H1 (cell line): Measurements from ENCODE around the gene UNC13C. TPM values are rescaled to one million over a fixed set of nuclear protein-coding genes. Genes with fewer than 3 reads are reported as not detected.

Experiments
- CTCF ChIA-PET: fragments of 300-600 bp; sonication (Branson Sonifier 250); formaldehyde crosslinking; loops from one replicate; lab custom pipeline; 2021; ENCODE audit not compliant: partially characterized antibody; lab: Charles Lee
- POLR2A ChIA-PET: fragments of 300-600 bp; sonication (Branson Sonifier 250); formaldehyde crosslinking; loops from one replicate; lab custom pipeline; 2021; ENCODE audit warnings: inconsistent platforms; ENCODE audit not compliant: partially characterized antibody; lab: Charles Lee
- DNase-seq, 2 experiments: peaks; one replicate each; pipeline versions ENCODE4 v3.0.0 to v3.0.0-alpha.2; 2010 to 2022; ENCODE audit warnings: low spot score in 2 of 2, low read depth in 1 of 2, mixed read lengths in 1 of 2
- FAIRE-seq: peaks from 2 replicates; lab custom pipeline; 2011; peaks lifted over from hg19 to GRCh38; lab: Jason Lieb, UNC
- H2AFZ ChIP-seq: 2 replicates; pipeline ENCODE4 v1.8.1; 2012; ENCODE audit warnings: low read length, inconsistent platforms
- H2AK5ac ChIP-seq: 2 replicates; pipeline ENCODE4 v1.6.1; 2013; ENCODE audit warnings: low read depth, low read length
- H2BK120ac ChIP-seq: replicated peaks from 2 replicates; pipeline ENCODE3; 2013; ENCODE audit warnings: low read depth, low read length, inconsistent platforms
- H2BK12ac ChIP-seq: 2 replicates; pipeline ENCODE4 v1.6.1; 2013; ENCODE audit warnings: low read depth, low read length
- H2BK15ac ChIP-seq: 2 replicates; pipeline ENCODE4 v1.6.1; 2013; ENCODE audit warnings: low read length
- H2BK20ac ChIP-seq: 2 replicates; pipeline ENCODE4 v1.6.1; 2013; ENCODE audit warnings: low read length
- H2BK5ac ChIP-seq: 2 replicates; pipeline ENCODE4 v1.6.1; 2013; ENCODE audit warnings: low read depth, low read length
- H3K14ac ChIP-seq: 2 replicates; pipeline ENCODE4 v1.6.1; 2013; ENCODE audit warnings: inconsistent platforms; ENCODE audit not compliant: insufficient read length
- H3K18ac ChIP-seq: 2 replicates; pipeline ENCODE4 v1.6.1; 2013; ENCODE audit warnings: low read length; ENCODE audit errors: extremely low read depth
- H3K23ac ChIP-seq: 2 replicates; pipeline ENCODE4 v1.6.1; 2013; ENCODE audit warnings: inconsistent platforms; ENCODE audit not compliant: insufficient read length
- H3K23me2 ChIP-seq: 2 replicates; pipeline ENCODE4 v1.6.1; 2013; ENCODE audit warnings: low read depth, low read length
- H3K27ac ChIP-seq: 2 replicates; pipeline ENCODE4 v1.6.1; 2011; ENCODE audit warnings: low read depth, low read length, inconsistent platforms
- H3K27me3 ChIP-seq, 4 experiments: replicated peaks in 1 of 4; 1 replicate in 1 of 4; 2 replicates in 3 of 4; pipeline versions ENCODE4 v1.6.1 to v1.8.1; 2011 to 2013; ENCODE audit warnings: low read length in 3 of 4, mild to moderate bottlenecking in 3 of 4, inconsistent platforms in 2 of 4, mixed read lengths in 2 of 4, moderate library complexity in 1 of 4; ENCODE audit not compliant: control insufficient read depth in 3 of 4, insufficient read depth in 3 of 4; ENCODE audit errors: extremely low read depth in 1 of 4
- H3K36me3 ChIP-seq, 4 experiments: 2 replicates each; pipeline versions ENCODE4 v1.6.1 to v1.8.1; 2011 to 2013; ENCODE audit warnings: mild to moderate bottlenecking in 4 of 4, low read length in 3 of 4, moderate library complexity in 2 of 4, control low read depth in 1 of 4, inconsistent platforms in 1 of 4; ENCODE audit not compliant: insufficient read depth in 4 of 4, control insufficient read depth in 2 of 4
- H3K4ac ChIP-seq: replicated peaks from 2 replicates; pipeline ENCODE3; 2013; ENCODE audit warnings: low read length, low read depth, mixed read lengths, inconsistent platforms; ENCODE audit not compliant: insufficient read length
- H3K4me1 ChIP-seq, 4 experiments: replicated peaks in 1 of 4; 1 replicate in 1 of 4; 2 replicates in 3 of 4; pipeline versions ENCODE4 v1.6.1 to v1.8.1; 2011 to 2013; ENCODE audit warnings: low read length in 3 of 4, inconsistent platforms in 2 of 4, mixed read lengths in 1 of 4; ENCODE audit not compliant: insufficient read depth in 4 of 4, control insufficient read depth in 3 of 4
- H3K4me2 ChIP-seq, 2 experiments: 2 replicates each; pipeline versions ENCODE4 v1.6.1 to v1.8.1; 2011 to 2013; ENCODE audit warnings: low read depth in 2 of 2, low read length in 2 of 2, control low read depth in 1 of 2, inconsistent platforms in 1 of 2, mild to moderate bottlenecking in 1 of 2; ENCODE audit not compliant: insufficient read depth in 1 of 2
- H3K4me3 ChIP-seq, 4 experiments: fragments of 200-600, 300-600 bp in 1 of 4; sonication (generic), shearing (Covaris generic), sonication (Bioruptor Twin) in 1 of 4; 2 replicates each; pipeline versions ENCODE4 v1.5.1 to v1.8.1; 2011 to 2016; ENCODE audit warnings: low read length in 4 of 4, low read depth in 3 of 4, control low read depth in 2 of 4, inconsistent platforms in 2 of 4, mild to moderate bottlenecking in 2 of 4, mixed read lengths in 1 of 4, moderate library complexity in 1 of 4; ENCODE audit not compliant: insufficient read depth in 2 of 4; ENCODE audit errors: extremely low read depth in 1 of 4
- H3K56ac ChIP-seq: replicated peaks from 2 replicates; pipeline ENCODE3; 2013; ENCODE audit warnings: low read depth, mild to moderate bottlenecking, mixed read lengths, low read length, inconsistent platforms; ENCODE audit not compliant: insufficient read length
- H3K79me1 ChIP-seq: 2 replicates; pipeline ENCODE4 v1.6.1; 2013; ENCODE audit warnings: low read depth, low read length, control low read depth
- H3K79me2 ChIP-seq, 2 experiments: 2 replicates each; pipeline versions ENCODE4 v1.6.1 to v1.8.1; 2012 to 2013; ENCODE audit warnings: low read length in 2 of 2, mild to moderate bottlenecking in 2 of 2, inconsistent platforms in 1 of 2; ENCODE audit not compliant: insufficient read depth in 2 of 2, control insufficient read depth in 1 of 2
- H3K9ac ChIP-seq, 4 experiments: replicated peaks in 1 of 4; 1 replicate in 1 of 4; 2 replicates in 3 of 4; pipeline versions ENCODE4 v1.6.1 to v1.8.1; 2011 to 2013; ENCODE audit warnings: low read depth in 3 of 4, low read length in 3 of 4, control low read depth in 2 of 4, mild to moderate bottlenecking in 2 of 4, moderate library complexity in 2 of 4, inconsistent platforms in 1 of 4; ENCODE audit errors: extremely low read depth in 1 of 4
- H3K9me3 ChIP-seq, 2 experiments: 2 replicates each; pipeline versions ENCODE4 v1.6.1 to v1.8.1; 2012 to 2013; ENCODE audit warnings: mild to moderate bottlenecking in 2 of 2, moderate library complexity in 2 of 2, control low read depth in 1 of 2, inconsistent platforms in 1 of 2, low read depth in 1 of 2, low read length in 1 of 2, mixed read lengths in 1 of 2; ENCODE audit not compliant: insufficient read depth in 2 of 2
- H4K20me1 ChIP-seq, 2 experiments: replicated peaks in 1 of 2; 2 replicates each; pipeline versions ENCODE3 to v1.8.1; 2011 to 2013; ENCODE audit warnings: inconsistent platforms in 2 of 2, low read length in 2 of 2, mild to moderate bottlenecking in 1 of 2; ENCODE audit not compliant: insufficient read depth in 2 of 2, control insufficient read depth in 1 of 2
- H4K5ac ChIP-seq: 2 replicates; pipeline ENCODE4 v1.6.1; 2013; ENCODE audit warnings: low read length, low read depth, mixed read lengths, inconsistent platforms; ENCODE audit not compliant: insufficient read length
- H4K8ac ChIP-seq: 2 replicates; pipeline ENCODE4 v1.8.0; 2013; ENCODE audit warnings: mild to moderate bottlenecking, moderate library complexity, low read length, inconsistent platforms; ENCODE audit not compliant: insufficient read depth; ENCODE audit errors: extremely low read depth
- H4K91ac ChIP-seq: replicated peaks from 2 replicates; pipeline ENCODE3; 2013; ENCODE audit warnings: low read length, mixed read lengths, inconsistent platforms; ENCODE audit not compliant: insufficient read length
- BRCA1 ChIP-seq: IDR thresholded peaks from 2 replicates; pipeline ENCODE4 v1.6.1; 2012; ENCODE audit warnings: low read depth, low read length, improper control_type of control experiment
- CEBPB ChIP-seq: IDR thresholded peaks from 2 replicates; pipeline ENCODE4 v1.6.1; 2012; ENCODE audit warnings: low read depth, low read length
- EGR1 ChIP-seq: IDR thresholded peaks from 2 replicates; pipeline ENCODE4 v1.6.1; 2011; ENCODE audit warnings: low read depth, low read length, borderline replicate concordance
- HDAC2 ChIP-seq, 2 experiments: fragments of 300-600 bp in 1 of 2; sonication (generic) in 1 of 2; IDR thresholded peaks; 2 replicates each; pipeline ENCODE4 v1.6.1; 2011 to 2012; ENCODE audit warnings: low read depth in 2 of 2, low read length in 2 of 2, mild to moderate bottlenecking in 2 of 2, moderate library complexity in 2 of 2, borderline replicate concordance in 1 of 2, inconsistent platforms in 1 of 2
- HDAC6 ChIP-seq: IDR thresholded peaks from one replicate; pipeline ENCODE4 v1.7.1; 2012; ENCODE audit warnings: low read depth, mild to moderate bottlenecking, inconsistent platforms, low read length, moderate library complexity
- RFX5 ChIP-seq: IDR thresholded peaks from 2 replicates; pipeline ENCODE4 v1.6.1; 2011; ENCODE audit warnings: low read depth, low read length, improper control_type of control experiment, borderline replicate concordance
- TAF1 ChIP-seq: IDR thresholded peaks from 2 replicates; pipeline ENCODE4 v1.6.1; 2011; ENCODE audit warnings: mild to moderate bottlenecking, low read depth, low read length
- WGBS, 2 experiments: shearing (Covaris generic) in 1 of 2; methylation state at CpG; one replicate each; pipeline versions ENCODE4 v1.1.6 to v1.1.7; 2013 to 2015; ENCODE audit warnings: low lambda C conversion rate in 2 of 2, mixed read lengths in 2 of 2, inconsistent platforms in 1 of 2, low coverage in 1 of 2, missing lambda C conversion rate in 1 of 2; ENCODE audit not compliant: insufficient replicate concordance in 2 of 2, insufficient coverage in 1 of 2, insufficient read length in 1 of 2; ENCODE audit errors: extremely low coverage in 1 of 2, missing lambda C conversion rate in 1 of 2; 5-methylcytosine and 5-hydroxymethylcytosine counted together
- polyA plus RNA-seq, 7 experiments: library from polyadenylated mRNA; depleted of rRNA in 3 of 7; stranded (reverse) in 5 of 7; unstranded in 2 of 7; fragments of >200 nt in 5 of 7; fragments of 200-250 nt in 2 of 7; gene quantifications; 1 replicate in 5 of 7; 2 replicates in 1 of 7; 4 replicates in 1 of 7; pipeline versions ENCODE4 v1.2.1 to v1.2.3, GENCODE V29; 2011 to 2013; ENCODE audit warnings: missing spikeins in 2 of 7, mixed read lengths in 2 of 7
- total RNA-seq: library from RNA; stranded (reverse); fragmentation: NEBNext Ultra II Directional; extraction: Animal tissue kit (Norgen Biotek cat#: 25700); gene quantifications from 2 replicates; pipeline ENCODE4 v1.2.1, GENCODE V29; 2021
- TF ChIP-seq, protein P1 (sequence below), 3 experiments: IDR thresholded peaks; 1 replicate in 2 of 3; 2 replicates in 1 of 3; pipeline versions ENCODE4 v1.5.1 to v1.6.1; 2011; ENCODE audit warnings: low read length in 3 of 3, mild to moderate bottlenecking in 3 of 3, inconsistent platforms in 2 of 3, low read depth in 1 of 3, moderate library complexity in 1 of 3; ENCODE audit not compliant: insufficient read depth in 1 of 3; ENCODE audit errors: control extremely low read depth in 1 of 3
- TF ChIP-seq, protein P2 (sequence below): IDR thresholded peaks from 2 replicates; pipeline ENCODE4 v1.6.1; 2011; ENCODE audit warnings: low read depth, mild to moderate bottlenecking, low read length; ENCODE audit not compliant: insufficient read depth

The UNC13C gene
- total and polyA plus RNA-seq, 2 of the 8 experiments (the other 6 are each of a cell fraction or from before 2014, with no cell fraction given) = 0.02 to 0.13 TPM

DNA sequence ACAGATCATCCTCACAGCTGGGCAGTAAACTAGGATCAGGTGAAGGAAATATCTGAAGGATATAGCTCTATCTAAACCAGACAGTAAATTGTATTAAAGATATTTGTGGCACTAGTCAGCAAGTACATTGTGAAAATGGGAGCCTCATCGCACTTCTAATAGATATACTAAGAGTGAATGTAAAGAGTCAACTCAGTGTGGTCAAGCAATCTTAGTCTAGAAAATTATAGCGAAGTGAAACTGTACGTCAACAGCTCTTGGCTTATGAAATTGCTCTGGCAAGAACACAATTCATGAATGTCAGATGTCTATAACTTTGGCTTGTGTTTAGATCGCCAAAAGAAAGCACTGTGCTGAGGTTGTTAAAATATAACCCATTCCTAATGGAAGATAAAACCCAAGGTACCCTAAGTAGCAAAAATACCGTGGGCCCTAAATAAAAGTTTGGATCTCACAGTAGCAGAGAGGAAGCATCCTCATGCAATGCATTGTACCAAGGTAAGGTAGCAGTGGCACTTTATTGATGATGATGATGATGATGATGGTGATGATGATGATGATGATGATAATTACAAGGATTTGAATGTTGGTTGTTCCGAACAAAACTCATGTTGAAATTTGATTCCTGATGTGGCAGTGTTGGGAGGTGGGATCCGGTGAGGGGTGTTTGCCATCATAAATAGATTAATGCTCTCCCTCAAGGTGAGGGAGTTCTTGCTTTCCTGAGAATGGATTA, 228.5 kb downstream of the UNC13C start:
- Histone ChIP-seq H2AFZ (no peak overlapping the region), H3K4me2 (no peak overlapping the region), H2BK120ac (no peak overlapping the region), H2BK12ac (no peak overlapping the region), H3K18ac (no peak overlapping the region), H3K79me2 (no peaks in the 10 kb centered on the region), H2AK5ac (no peak overlapping the region), H3K27me3 (no peaks in the 10 kb centered on the region), H4K5ac (no peak overlapping the region), H3K9me3 (peaks cover 3 to 27% of the 10 kb centered on the region in 2 experiments; a peak in 2 of 4 replicates), H3K56ac (no peak overlapping the region), H3K27ac (no peak overlapping the region), H4K20me1 (no peaks in the 10 kb centered on the region), H4K8ac (no peak overlapping the region), H3K9ac (no peak overlapping the region), H3K23ac (no peak overlapping the region), H2BK5ac (no peak overlapping the region), H2BK15ac (no peak overlapping the region), H3K14ac (no peak overlapping the region), H3K4me3 (no peak overlapping the region), H3K4ac (no peak overlapping the region), H2BK20ac (no peak overlapping the region), H3K4me1 (no peaks in the 10 kb centered on the region), H3K23me2 (no peaks in the 10 kb centered on the region), H3K36me3 (no peaks in the 10 kb centered on the region), H4K91ac (no peak overlapping the region), H3K79me1 (no peaks in the 10 kb centered on the region)
- POLR2A ChIA-PET = no interaction called here
- DNase-seq = no peak
- WGBS, 2 experiments = 81% methylated on average over 7 of the region's 7 CpGs; no CpG with 5 or more reads in 1 of the 2 experiments
- CTCF ChIA-PET = no interaction called here
- FAIRE-seq = no peak
- TF ChIP-seq EGR1 = no peak
- no peak for TF ChIP-seq RFX5
- TF ChIP-seq, protein P1, sequence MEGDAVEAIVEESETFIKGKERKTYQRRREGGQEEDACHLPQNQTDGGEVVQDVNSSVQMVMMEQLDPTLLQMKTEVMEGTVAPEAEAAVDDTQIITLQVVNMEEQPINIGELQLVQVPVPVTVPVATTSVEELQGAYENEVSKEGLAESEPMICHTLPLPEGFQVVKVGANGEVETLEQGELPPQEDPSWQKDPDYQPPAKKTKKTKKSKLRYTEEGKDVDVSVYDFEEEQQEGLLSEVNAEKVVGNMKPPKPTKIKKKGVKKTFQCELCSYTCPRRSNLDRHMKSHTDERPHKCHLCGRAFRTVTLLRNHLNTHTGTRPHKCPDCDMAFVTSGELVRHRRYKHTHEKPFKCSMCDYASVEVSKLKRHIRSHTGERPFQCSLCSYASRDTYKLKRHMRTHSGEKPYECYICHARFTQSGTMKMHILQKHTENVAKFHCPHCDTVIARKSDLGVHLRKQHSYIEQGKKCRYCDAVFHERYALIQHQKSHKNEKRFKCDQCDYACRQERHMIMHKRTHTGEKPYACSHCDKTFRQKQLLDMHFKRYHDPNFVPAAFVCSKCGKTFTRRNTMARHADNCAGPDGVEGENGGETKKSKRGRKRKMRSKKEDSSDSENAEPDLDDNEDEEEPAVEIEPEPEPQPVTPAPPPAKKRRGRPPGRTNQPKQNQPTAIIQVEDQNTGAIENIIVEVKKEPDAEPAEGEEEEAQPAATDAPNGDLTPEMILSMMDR (IDR thresholded peaks at IDR 0.05; ENCODE audit: control extremely low read depth in 1 of 3, insufficient read depth in 1 of 3, low read depth in 1 of 3, low read length in 3 of 3) = no peak
- no peak for TF ChIP-seq TAF1
- no peak for TF ChIP-seq BRCA1
- no peak for TF ChIP-seq CEBPB
- TF ChIP-seq HDAC6 = no peak
- no peak for TF ChIP-seq HDAC2 (IDR thresholded peaks at IDR 0.05; ENCODE audit: borderline replicate concordance in 1 of 2, low read depth in 2 of 2, low read length in 2 of 2)
- TF ChIP-seq, protein P2, sequence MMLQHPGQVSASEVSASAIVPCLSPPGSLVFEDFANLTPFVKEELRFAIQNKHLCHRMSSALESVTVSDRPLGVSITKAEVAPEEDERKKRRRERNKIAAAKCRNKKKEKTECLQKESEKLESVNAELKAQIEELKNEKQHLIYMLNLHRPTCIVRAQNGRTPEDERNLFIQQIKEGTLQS = no peak
